NCI-H345 treated with DMSO at 0.1 percent for 48 hours (cell line): ENCODE measurements around the gene ADGRG2.
"Not testable (repeated sequence)": the region's sequence is repeated elsewhere in the genome, so short reads cannot be mapped to it uniquely, and the experiment has no call there.

Source experiments
- DNase-seq: peaks from one replicate; lab custom pipeline; 2025; ENCODE audit not compliant: unreplicated experiment; lab: John Stamatoyannopoulos, UW

ADGRG2 gene

GRCh38 chrX:19003756-19004155 is 118.5 kb downstream of the ADGRG2 start:
- no peak for DNase-seq

- DNase-seq = no peak
Observed at GRCh38 chrX:18998653-18999052, 123.6 kb downstream of the ADGRG2 start.

- no peak for DNase-seq
Observed at GRCh38 chrX:18997916-18998315, 124.4 kb downstream of the ADGRG2 start.

- DNase-seq = no peak
Observed at GRCh38 chrX:18996536-18996935, 125.7 kb downstream of the ADGRG2 start.

GRCh38 chrX:18995221-18995620 is 127.0 kb downstream of the ADGRG2 start:
- no peak for DNase-seq

GRCh38 chrX:18994713-18995112 is 127.6 kb downstream of the ADGRG2 start:
- DNase-seq = no peak

- no peak for DNase-seq
Observed at GRCh38 chrX:18992829-18993228, 129.4 kb downstream of the ADGRG2 start.

GRCh38 chrX:18985186-18985435 is 137.2 kb downstream of the ADGRG2 start:
- no peak for DNase-seq

- peak; percentile 73 for DNase-seq
Observed at GRCh38 chrX:18984381-18985185, 137.7 kb downstream of the ADGRG2 start.

- DNase-seq = no peak
Observed at GRCh38 chrX:18983666-18984380, 138.4 kb downstream of the ADGRG2 start, which contains the start of gene PHKA2. PHKA2 (minus strand) TSS chrX:18984114; CDS start chrX:18983932, 182 bp downstream.

GRCh38 chrX:18981124-18981807 is 141.0 kb downstream of the ADGRG2 start:
- DNase-seq = no peak

GRCh38 chrX:18980262-18980661 is 142.0 kb downstream of the ADGRG2 start:
- not testable (repeated sequence) for DNase-seq

GRCh38 chrX:18974993-18975392 is 147.3 kb downstream of the ADGRG2 start:
- DNase-seq = no peak

- DNase-seq = peak; percentile 55
Observed at GRCh38 chrX:18973527-18974192, 148.6 kb downstream of the ADGRG2 start.

- DNase-seq = no peak
Observed at GRCh38 chrX:18971506-18971905, 150.8 kb downstream of the ADGRG2 start.

- DNase-seq = no peak
Observed at GRCh38 chrX:18970465-18970864, 151.8 kb downstream of the ADGRG2 start.

- no peak for DNase-seq
Observed at GRCh38 chrX:18966624-18967023, 155.6 kb downstream of the ADGRG2 start.

- no peak for DNase-seq
Observed at GRCh38 chrX:18964901-18965300, 157.4 kb downstream of the ADGRG2 start.

- DNase-seq = no peak
Observed at GRCh38 chrX:18964026-18964425, 158.2 kb downstream of the ADGRG2 start.

- DNase-seq = no peak
Observed at GRCh38 chrX:18962329-18962728, 159.9 kb downstream of the ADGRG2 start.

GRCh38 chrX:18961686-18962085 is 160.6 kb downstream of the ADGRG2 start:
- no peak for DNase-seq
